GM18517 (cell line): ENCODE results near the gene MED12.
"Not testable (repeated sequence)": the region's sequence is repeated elsewhere in the genome, so short reads cannot be mapped to it uniquely, and the experiment has no call there.

Experiments
- ATAC-seq: cut with Tn5 transposase; IDR thresholded peaks from one replicate; pipeline ENCODE4 v1.9.1; 2021; ENCODE audit warnings: mild to moderate bottlenecking, moderate library complexity; ENCODE audit not compliant: unreplicated experiment

MED12 gene

DNA sequence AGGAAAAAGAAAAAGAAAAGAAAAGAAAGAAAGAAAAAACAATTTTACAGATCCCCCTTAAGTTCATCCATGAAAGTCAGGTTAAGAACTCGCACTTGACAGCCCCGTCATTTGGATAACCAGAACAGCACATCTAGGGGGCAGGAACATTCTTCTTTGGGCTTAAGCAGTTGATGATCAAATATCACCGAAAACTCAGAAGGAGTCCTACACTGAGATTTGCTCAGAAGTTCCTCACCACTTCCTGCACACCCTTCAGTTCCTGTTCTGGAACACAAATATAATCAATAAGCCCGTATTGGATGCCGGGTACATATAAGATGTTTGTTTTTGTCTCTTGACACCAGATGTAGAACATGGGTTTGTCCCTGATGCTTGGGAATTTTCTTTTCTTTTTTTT lies 40.9 kb downstream of the MED12 start:
- no peak for ATAC-seq

GRCh38 chrX:71160475-71160874 lies 42.1 kb downstream of the MED12 start:
- no peak for ATAC-seq

DNA sequence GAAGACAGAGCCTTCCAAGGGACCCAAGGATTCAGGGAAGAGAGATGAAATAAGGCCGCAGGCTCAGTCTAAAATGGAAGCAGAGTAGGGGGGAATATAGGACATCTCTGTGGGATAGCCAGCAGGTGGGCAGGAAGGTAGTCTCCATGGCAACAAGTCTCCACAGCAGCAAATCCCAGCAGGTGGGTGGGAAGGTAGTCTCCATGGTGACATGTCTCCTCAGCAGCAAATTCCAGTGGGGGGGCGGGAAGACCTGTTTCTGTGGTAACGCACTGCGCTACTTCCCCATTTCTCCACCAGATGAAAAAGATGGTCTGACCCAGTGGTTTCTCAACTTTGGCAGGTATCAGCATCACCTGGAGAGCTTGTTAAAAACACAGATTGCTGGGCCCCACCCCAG lies 44.6 kb downstream of the MED12 start:
- ATAC-seq = no peak

- ATAC-seq = no peak
Measured at GRCh38 chrX:71164071-71164470, 45.7 kb downstream of the MED12 start.

DNA sequence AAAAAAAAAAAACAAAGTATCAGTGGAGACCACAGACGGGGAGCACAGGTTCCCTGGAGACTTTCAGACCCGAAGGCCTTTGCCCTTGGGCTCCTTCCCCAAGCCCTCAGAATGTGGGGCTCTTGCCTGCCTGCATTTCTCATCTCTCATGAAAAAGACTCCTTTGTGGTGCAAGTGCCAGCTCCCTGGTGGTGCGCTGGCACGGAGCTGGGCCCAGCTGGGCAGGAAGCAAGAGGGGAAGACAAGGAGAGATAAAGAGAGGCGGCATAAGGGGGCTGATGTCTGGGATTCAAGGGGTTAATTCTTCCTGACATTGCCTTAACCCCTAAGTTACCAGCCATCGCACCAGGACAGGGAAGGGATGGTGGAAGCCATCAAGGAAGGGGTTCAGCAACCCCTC lies 48.1 kb downstream of the MED12 start:
- ATAC-seq = no peak

DNA sequence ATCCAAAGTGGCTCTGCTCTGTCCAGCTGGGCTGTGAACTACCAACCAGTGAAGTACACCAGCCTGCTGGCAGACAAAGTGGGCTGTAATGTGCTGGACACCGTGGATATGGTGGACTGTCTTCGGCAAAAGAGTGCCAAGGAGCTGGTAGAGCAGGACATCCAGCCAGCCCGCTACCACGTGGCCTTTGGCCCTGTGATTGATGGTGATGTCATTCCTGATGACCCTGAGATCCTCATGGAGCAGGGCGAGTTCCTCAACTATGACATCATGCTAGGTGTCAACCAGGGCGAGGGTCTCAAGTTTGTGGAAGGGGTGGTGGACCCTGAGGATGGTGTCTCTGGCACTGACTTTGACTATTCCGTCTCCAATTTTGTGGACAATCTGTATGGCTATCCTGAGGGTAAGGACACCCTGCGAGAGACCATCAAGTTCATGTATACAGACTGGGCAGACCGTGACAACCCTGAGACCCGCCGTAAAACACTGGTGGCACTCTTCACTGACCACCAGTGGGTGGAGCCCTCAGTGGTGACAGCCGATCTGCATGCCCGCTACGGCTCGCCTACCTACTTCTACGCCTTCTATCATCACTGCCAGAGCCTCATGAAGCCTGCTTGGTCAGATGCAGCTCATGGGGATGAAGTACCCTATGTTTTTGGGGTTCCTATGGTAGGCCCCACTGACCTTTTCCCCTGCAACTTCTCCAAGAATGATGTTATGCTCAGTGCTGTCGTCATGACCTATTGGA lies 48.8 kb downstream of the MED12 start:
- no peak for ATAC-seq

- ATAC-seq = no peak
Measured at GRCh38 chrX:71168134-71168533, 49.7 kb downstream of the MED12 start.

- no peak for ATAC-seq
Measured at GRCh38 chrX:71169586-71169985, 51.2 kb downstream of the MED12 start.

- ATAC-seq = no peak
Measured at GRCh38 chrX:71170660-71171059, 52.3 kb downstream of the MED12 start.

GRCh38 chrX:71171110-71171801 lies 52.9 kb downstream of the MED12 start:
- ATAC-seq = no peak

- no peak for ATAC-seq
Measured at GRCh38 chrX:71173440-71173839, 55.0 kb downstream of the MED12 start.

DNA sequence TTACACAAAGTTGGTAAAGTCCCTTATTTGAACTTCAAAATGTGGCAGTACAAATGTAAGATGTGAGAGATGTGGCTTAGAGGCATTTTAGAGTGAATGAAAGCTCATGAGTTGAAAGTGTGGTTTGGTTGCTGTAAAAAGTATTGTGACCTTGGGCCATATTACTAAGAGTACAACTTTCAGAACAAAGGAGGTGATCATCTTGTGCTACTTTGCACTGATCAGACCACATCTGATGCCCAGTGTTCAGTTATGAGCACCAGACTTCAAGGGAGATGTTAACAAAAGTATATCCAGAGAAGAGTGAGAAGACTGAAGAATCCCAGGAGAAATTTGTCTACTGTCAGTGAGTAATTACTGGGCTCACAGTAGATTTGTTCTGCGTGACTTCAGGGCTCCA lies 56.4 kb downstream of the MED12 start:
- ATAC-seq = no peak

- no peak for ATAC-seq
Measured at GRCh38 chrX:71175531-71175930, 57.1 kb downstream of the MED12 start.

GRCh38 chrX:71177327-71177726 lies 58.9 kb downstream of the MED12 start:
- ATAC-seq = no peak

DNA sequence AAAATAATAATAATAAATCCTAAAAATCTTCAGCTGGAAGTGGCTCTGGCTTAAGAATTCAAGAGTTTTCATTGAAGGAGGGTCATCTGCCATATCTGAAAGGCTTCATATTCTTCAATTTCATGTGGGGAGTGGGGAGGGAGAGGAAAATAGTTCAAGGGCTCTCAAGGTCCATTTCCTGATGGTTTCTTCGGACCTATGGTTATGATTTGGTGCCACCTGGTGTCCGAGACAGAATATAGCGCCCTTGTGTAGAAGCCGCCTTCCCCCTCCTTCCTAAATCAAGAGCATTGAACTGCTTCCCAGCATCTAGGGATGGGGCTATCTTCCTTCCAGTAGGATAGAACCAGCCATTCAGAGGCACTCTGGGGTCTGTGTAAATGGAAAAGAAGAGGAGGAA lies 60.5 kb downstream of the MED12 start:
- no peak for ATAC-seq

DNA sequence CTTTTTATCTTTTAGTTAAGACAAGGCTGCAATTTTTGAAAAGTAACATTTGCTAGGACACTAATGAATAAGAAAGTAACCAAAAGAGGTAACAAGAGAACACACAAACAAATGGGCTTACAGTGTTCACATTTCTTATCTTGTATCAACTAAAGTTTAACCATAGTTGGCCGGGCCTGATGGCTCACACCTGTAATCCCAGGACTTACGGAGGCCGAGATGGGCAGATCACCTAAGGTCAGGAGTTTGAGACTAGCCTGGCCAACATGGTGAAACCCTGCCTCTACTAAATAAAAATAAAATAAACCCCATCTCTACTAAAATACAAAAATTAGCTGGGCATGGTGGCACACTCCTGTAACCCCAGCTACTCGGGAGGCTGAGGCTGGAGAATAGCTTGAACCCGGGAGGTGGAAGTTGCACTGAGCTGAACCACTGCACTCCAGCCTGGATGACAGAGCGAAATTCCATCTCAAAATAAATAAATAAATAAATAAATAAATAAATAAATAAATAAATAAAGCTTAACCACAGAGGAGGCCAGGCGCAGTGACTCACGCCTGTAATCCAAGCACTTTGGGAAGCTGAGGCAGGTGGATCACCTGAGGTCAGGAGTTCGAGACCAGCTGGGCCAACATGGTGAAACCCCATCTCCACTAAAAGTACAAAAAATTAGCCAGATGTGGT lies 62.3 kb downstream of the MED12 start:
- not testable (repeated sequence) for ATAC-seq

GRCh38 chrX:71181558-71181909 lies 63.1 kb downstream of the MED12 start:
- ATAC-seq = peak; percentile 30

DNA sequence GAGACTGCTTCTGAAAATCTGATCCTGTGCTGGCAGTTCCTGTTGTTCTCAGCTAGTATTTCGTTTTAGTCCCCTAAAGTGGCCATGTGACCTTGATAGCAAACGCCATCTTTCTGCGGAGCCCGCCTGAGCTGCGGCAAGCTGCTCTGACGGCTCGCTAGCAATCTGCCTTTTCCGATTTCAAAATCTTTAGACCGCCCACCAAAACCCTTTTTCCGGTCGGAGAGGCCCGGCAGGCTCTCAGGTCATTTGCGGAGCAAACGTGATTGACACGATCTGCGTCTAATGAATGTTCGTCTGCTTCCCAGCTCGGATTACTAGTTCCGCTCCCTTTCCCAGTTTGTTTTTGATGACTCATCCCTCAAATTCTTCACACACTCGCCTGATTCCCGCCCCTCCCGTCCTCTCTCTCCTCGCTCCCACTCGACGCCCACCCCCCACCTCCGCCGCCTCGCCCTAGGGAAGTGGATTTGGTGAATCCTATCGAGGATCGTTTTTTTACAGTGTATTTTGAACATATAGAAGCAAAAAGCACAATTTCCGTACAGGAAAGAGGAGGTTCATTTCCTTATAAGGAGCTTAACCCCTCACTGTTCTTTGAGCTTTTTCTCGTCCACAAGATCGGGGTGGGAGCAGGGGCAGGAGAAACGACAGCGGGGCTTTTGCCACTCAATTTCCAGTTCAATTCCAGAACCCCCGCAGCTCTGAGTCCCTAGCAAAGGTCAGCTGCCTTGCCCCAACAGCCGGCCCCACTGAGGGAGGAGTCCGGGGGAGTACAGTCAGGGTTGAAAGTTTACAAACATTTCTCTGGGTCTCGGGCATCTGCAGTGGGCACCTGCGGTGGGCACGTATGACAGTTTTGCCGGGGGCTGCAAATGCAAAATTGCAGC lies 63.8 kb downstream of the MED12 start:
- ATAC-seq = peak; percentile 88

DNA sequence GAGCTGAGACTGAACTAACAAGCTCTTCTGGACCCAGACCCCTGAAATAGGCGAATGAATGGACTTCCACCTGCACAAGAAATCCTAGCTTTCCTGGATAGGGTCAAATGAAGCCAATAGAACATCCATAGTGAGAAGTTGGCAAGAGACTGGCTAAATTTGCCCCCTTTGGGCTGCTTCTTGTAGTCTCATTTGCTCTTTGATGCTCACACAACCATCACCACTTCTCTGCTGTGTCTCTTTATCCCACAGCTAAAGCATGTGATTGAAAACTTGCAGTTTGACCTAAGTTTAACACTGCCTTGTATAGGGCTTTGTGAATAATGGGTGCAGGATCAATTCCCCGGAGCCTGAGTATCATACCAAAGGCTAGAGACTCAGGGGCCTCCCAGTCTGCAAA lies 64.5 kb downstream of the MED12 start:
- ATAC-seq = no peak

- no peak for ATAC-seq
Measured at GRCh38 chrX:71183341-71183740, 64.9 kb downstream of the MED12 start.

- no peak for ATAC-seq
Measured at GRCh38 chrX:71184092-71184491, 65.7 kb downstream of the MED12 start.
